ENCODE data around the gene MAP4K5.

Gene MAP4K5

GRCh38 chr14:50389668-50390441 is 142.5 kb downstream of the MAP4K5 start:
- no peak for TF ChIP-seq POLR2A (IDR thresholded peaks at IDR 0.05; ENCODE audit: extremely low read depth, insufficient read length)
- TF ChIP-seq CTCF (IDR thresholded peaks at IDR 0.05; ENCODE audit: low read depth, low read length), result no peak
- TF ChIP-seq MAX (IDR thresholded peaks at IDR 0.05; ENCODE audit: low read depth, low read length), result no peak
- TF ChIP-seq MYC (IDR thresholded peaks at IDR 0.05; ENCODE audit: low read depth, low read length), result no peak
- no peak for DNase-seq (ENCODE audit: low read depth)
- no peak overlapping the region for H3K4me3 ChIP-seq (ENCODE audit: low read depth, low read length)

- DNase-seq (ENCODE audit: low read depth), result no peak
- TF ChIP-seq POLR2A (IDR thresholded peaks at IDR 0.05; ENCODE audit: extremely low read depth, insufficient read length) (no peak), MYC (IDR thresholded peaks at IDR 0.05; ENCODE audit: low read depth, low read length) (no peak), CTCF (IDR thresholded peaks at IDR 0.05; ENCODE audit: low read depth, low read length) (no peak), MAX (IDR thresholded peaks at IDR 0.05; ENCODE audit: low read depth, low read length) (no peak)
- no peak overlapping the region for H3K4me3 ChIP-seq (ENCODE audit: low read depth, low read length)
Observed at GRCh38 chr14:50388256-50388931, 144.0 kb downstream of the MAP4K5 start.

GRCh38 chr14:50387548-50387947 is 144.8 kb downstream of the MAP4K5 start:
- no peak overlapping the region for H3K4me3 ChIP-seq (ENCODE audit: low read depth, low read length)
- DNase-seq (ENCODE audit: low read depth), result no peak
- TF ChIP-seq MYC (IDR thresholded peaks at IDR 0.05; ENCODE audit: low read depth, low read length) (no peak), CTCF (IDR thresholded peaks at IDR 0.05; ENCODE audit: low read depth, low read length) (no peak), MAX (IDR thresholded peaks at IDR 0.05; ENCODE audit: low read depth, low read length) (no peak), POLR2A (IDR thresholded peaks at IDR 0.05; ENCODE audit: extremely low read depth, insufficient read length) (no peak)

- no peak for TF ChIP-seq MYC (IDR thresholded peaks at IDR 0.05; ENCODE audit: low read depth, low read length)
- TF ChIP-seq MAX (IDR thresholded peaks at IDR 0.05; ENCODE audit: low read depth, low read length), result no peak
- TF ChIP-seq POLR2A (IDR thresholded peaks at IDR 0.05; ENCODE audit: extremely low read depth, insufficient read length), result no peak
- TF ChIP-seq CTCF (IDR thresholded peaks at IDR 0.05; ENCODE audit: low read depth, low read length), result no peak
- no peak overlapping the region for H3K4me3 ChIP-seq (ENCODE audit: low read depth, low read length)
- DNase-seq (ENCODE audit: low read depth), result no peak
Observed at GRCh38 chr14:50383618-50384225, 148.6 kb downstream of the MAP4K5 start.

- TF ChIP-seq MYC (IDR thresholded peaks at IDR 0.05; ENCODE audit: low read depth, low read length) (no peak), MAX (IDR thresholded peaks at IDR 0.05; ENCODE audit: low read depth, low read length) (no peak), CTCF (IDR thresholded peaks at IDR 0.05; ENCODE audit: low read depth, low read length) (no peak), POLR2A (IDR thresholded peaks at IDR 0.05; ENCODE audit: extremely low read depth, insufficient read length) (no peak)
- H3K4me3 ChIP-seq (ENCODE audit: low read depth, low read length), result no peak overlapping the region
- DNase-seq (ENCODE audit: low read depth), result no peak
Observed at GRCh38 chr14:50381823-50382287, 150.5 kb downstream of the MAP4K5 start.

All from NB4 (cell line).